ENCODE results near the gene DHX32.
"Not testable (repeated sequence)": the region's sequence is repeated elsewhere in the genome, so short reads cannot be mapped to it uniquely, and the experiment has no call there.

DNA sequence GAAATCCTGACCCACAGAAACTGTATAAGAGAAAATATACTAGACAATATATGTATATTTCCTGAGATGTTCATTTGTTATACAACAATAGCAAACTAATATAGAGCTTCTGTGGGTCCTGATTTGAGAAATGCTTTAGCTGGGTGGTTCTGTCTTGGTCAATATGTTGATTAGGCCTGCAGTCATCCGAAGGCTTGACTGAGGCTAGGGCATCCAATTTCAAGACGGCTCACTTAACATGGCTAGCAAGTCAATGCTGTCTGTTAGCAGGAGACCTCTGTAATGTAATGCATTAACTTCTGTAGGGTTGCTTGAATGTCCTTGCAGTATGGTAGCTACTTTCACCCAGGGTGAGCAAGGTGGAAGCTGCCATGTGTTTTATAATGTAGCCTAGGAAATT, 27.7 kb upstream of the DHX32 start:
- TF ChIP-seq, protein P1, sequence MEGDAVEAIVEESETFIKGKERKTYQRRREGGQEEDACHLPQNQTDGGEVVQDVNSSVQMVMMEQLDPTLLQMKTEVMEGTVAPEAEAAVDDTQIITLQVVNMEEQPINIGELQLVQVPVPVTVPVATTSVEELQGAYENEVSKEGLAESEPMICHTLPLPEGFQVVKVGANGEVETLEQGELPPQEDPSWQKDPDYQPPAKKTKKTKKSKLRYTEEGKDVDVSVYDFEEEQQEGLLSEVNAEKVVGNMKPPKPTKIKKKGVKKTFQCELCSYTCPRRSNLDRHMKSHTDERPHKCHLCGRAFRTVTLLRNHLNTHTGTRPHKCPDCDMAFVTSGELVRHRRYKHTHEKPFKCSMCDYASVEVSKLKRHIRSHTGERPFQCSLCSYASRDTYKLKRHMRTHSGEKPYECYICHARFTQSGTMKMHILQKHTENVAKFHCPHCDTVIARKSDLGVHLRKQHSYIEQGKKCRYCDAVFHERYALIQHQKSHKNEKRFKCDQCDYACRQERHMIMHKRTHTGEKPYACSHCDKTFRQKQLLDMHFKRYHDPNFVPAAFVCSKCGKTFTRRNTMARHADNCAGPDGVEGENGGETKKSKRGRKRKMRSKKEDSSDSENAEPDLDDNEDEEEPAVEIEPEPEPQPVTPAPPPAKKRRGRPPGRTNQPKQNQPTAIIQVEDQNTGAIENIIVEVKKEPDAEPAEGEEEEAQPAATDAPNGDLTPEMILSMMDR (conservative IDR thresholded peaks at IDR 0.05; ENCODE audit: low read length) = not testable (repeated sequence)
- TF ChIP-seq EZH2phosphoT487 (IDR thresholded peaks at IDR 0.05; ENCODE audit: borderline replicate concordance, low read depth, low read length) = not testable (repeated sequence)

All from OCI-LY7 (cell line).